Activated CD4-positive, alpha-beta T cell treated with anti-CD3 and anti-CD28 coated beads, Interleukin-10, Interleukin-2, amounts not matched to agents 100 ng/mL and 50 ng/mL, durations not matched to agents 16 hours and 8 hours (primary cell): Measurements from ENCODE around the gene GFY.
A peak's percentile ranks its signal among the peaks of the same experiment; 100 is the strongest.

Experiments used
- DNase-seq: peaks from one replicate; pipeline ENCODE4 v3.0.0-alpha.2; 2020

The GFY gene

DNA sequence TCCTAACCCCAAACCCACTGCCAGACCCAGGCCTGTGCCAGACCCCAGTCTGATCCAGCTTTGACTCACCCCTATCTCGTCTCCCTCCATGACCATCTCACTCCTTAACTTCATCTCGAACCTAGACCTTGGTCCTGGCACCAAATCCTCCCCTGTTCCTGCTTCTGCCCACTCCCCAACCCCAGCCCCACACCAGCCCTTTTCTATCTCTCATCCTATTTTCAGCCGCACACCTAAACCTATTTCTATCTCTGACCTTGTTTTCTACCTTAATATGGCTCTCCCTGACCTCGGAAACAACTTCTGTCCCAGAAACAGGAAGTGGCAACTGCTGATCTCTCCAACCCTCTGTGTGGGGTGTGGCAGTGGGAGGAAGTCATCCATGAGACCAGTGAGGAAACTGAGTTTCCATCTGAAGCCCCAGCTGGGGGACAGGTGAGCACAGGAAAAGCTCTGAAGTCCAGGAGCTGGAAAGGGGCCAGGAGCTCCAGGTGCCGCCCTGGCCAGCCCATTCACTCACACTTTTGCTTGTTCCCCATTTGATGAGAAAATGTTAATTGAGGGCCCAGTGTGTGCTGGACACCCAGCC lies 15.7 kb upstream of the GFY start:
- DNase-seq = peak; percentile 49

DNA sequence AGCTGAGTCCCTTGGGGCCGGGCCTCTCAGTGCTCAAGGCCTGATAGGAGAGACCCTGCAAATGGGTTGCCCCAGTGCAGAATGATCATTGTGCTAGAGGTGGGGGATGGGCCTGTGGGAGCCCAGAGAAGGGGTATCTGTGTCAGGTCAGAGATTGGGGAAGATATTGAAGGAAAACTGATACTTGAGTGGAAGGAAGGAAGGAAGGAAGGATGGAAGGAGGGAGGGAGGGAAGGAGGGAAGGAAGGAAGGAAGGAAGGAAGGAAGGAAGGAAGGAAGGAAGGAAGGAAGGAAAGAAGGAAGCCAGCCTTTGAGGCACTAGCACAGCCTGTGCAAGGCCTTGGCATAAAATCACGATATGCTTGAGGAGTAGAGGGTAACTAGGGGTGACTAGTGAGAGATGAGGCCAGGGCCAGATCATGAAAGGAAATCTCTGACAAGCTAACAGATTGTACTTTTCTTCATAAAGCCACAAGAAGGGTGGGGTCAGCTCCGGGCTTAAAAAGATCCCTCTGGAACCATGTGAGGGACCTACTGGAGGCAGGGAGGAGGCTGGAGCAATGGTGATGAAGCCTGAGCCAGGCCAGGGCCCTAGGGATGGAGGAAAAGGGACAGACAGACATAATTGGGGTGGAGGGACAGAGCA lies 13.4 kb upstream of the GFY start:
- DNase-seq = no peak

- no peak for DNase-seq
Observed at GRCh38 chr19:49413348-49413747, 11.8 kb upstream of the GFY start.

DNA sequence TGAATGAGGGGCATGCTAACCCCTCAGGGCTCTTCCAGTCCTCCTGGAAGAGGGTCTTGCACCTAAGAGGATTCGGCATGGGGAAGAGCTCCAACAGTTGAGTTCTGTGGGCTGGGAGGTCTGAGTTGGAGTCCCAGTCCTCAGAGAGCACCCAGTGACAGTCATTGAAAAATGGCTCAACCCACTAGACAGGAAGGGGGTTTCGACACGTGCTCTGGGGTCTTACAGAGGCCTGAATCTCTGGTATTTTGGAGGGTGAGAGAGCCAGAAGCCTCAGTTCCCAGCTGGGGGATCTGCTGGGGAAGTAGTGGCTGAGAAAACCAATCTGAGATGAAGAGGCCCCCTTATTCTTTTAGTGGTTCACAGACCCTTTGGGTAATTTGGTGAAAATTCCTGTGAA lies 10.9 kb upstream of the GFY start:
- DNase-seq = no peak

DNA sequence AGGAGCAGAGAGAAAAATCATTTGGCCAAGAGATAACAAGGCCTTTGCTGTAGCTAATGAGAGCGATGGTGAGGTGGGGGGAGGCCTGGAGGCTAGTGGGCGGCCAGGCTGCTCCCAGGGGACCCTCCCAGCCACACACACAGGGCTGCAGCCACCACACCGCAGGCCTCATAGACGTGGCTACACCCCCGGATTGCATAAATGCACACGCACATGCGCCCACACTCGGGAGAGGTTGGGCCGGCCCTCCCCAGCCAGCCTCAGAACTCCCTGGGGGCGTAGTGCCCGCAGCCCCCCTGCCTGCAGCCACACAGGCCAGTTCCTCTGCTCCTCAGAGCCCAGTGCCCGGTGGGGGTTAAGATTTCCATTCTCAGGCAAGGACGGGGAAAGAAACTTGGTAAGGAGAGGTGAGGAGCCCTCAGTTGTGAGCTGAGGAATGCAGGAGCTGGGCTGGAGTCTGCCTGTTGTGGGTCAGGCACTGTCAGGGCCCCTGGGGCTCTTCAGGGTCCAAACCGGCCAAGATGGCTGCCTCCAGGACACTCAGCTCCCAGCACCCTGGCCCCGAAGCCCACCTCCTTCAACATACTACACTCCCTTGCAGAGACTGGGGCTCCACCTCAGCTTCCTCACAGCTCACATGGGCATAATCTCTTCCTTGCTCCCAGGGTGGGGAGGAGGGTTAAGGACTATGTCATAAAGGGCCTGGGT lies 9.9 kb upstream of the GFY start:
- DNase-seq = no peak

GRCh38 chr19:49415810-49416200 lies 9.4 kb upstream of the GFY start:
- DNase-seq = no peak

DNA sequence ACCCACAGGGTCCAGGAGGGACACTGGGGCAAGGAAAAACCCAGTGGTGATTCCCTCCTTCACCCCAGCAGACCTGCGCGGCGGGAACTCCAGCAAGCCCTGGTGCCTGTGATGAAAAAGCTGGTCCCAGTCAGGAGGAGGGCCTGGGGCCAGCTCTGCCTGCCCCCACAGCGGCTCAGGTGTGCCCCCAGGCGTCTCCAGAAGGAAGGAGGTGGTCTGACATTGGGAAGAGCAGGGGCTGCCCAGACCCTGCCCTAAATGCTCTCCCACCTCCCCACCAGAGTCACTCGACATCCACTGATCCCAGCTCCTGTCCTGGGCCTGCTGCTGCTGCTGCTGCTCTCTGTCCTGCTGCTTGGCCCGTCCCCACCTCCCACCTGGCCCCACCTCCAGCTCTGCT lies 8.1 kb upstream of the GFY start:
- DNase-seq = no peak

DNA sequence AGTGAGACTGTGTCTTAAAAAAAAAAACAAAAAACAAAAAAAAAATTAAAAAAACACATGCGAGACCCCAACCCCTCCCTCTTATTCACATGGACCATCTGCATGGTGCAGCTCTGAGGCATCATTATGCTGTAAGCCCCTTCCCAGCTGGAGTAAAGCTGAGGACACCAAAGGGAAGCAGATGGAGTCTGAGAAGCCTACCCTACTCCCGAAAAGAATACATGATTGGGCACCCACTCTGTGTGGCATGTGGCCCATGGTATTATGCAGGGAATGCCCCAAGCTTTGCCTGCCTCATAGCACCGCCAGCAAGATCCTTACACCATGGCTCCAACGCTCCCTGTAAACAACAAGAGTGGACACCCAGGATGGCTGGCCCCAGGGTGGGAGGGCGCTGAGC lies 6.7 kb upstream of the GFY start:
- DNase-seq = no peak

DNA sequence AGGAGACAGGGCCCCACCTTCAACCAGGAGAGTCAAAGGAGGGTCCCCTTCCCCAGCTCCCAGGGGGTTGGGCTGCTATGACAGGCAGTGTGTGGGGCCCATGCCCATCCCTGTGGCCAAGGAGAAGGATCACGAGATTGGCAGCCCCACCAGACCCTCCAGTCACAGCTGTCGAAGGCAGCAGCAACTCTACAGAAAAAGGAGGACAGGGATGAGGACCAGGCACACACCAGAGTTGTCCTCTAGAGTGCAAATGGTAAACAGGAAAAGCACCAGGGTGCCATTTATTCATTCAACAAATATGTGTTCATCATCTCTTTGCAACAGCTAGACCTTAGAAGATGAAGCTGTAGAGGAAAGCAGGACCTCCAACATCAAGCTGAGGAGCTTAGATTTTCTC lies 6.0 kb upstream of the GFY start:
- DNase-seq = no peak

GRCh38 chr19:49420227-49420626 lies 5.0 kb upstream of the GFY start:
- no peak for DNase-seq

DNA sequence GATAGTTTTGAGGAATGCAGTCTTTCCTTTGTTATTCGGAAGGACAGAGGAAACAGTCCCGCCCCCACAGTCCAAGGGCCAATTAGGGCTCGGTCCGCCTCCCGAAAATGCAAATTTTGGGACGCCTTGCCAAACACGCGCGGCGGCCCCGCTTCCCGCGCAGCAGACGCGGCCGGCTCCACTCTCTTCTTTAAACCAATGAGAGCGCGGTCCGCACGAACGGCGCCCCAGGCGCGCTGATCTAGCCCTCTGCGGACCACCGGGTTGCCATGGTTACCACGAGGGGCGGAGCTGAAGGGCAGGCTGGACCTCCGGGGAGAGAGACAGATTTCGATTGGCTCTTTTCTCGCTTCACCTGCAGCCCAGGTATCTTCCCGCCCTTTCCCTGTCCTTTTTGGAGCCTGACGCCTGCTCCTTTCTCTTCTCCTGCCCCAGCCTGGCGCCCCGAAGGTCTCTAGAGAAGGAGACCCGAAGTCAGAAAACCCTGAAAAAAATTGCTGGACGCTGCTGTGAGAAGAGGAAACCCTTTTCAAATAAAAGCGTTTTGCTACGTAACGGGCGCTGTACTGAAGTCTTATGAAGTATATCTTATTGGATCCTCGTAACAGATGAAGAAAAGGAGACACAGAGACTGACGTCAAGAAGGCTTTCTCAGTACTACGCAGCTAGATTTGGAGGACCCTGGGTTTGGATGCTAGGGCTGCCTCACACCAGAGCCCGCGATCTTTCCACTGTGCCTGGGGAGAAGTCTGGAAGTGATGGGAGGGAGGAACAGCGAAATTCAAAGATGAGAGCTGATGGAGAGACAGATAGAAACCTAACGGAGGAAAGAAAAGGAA lies 3.9 kb upstream of the GFY start:
- peak; percentile 42 for DNase-seq

DNA sequence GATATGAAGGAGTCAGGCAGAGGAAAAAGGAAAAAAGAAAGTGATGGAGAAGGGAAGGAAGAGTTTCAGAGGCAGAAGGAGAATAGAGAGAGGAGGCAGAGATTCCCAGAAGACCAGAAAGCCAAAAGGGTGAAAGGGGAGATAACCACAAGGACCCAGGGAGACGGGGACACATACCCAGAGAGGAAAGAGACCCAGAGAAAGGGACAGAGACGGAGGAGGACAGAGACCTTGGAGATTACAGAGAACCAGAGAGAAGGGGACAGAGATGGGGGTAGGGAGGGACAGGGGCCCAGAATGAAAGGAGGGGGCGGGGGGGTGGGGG lies 3.3 kb upstream of the GFY start:
- DNase-seq = no peak

GRCh38 chr19:49422407-49423070 lies 2.6 kb upstream of the GFY start:
- DNase-seq = peak; percentile 60

- no peak for DNase-seq
Observed at GRCh38 chr19:49423071-49423984, 1.9 kb upstream of the GFY start, which contains the start of gene PTH2. TSS of gene PTH2 (minus strand) at chr19:49423441. CDS start at chr19:49423339, 102 bp downstream.

- DNase-seq = no peak
Observed at GRCh38 chr19:49423985-49424303, 1.2 kb upstream of the GFY start.

GRCh38 chr19:49425922-49426592 lies 869 bp downstream of the GFY start:
- peak; percentile 45 for DNase-seq

DNA sequence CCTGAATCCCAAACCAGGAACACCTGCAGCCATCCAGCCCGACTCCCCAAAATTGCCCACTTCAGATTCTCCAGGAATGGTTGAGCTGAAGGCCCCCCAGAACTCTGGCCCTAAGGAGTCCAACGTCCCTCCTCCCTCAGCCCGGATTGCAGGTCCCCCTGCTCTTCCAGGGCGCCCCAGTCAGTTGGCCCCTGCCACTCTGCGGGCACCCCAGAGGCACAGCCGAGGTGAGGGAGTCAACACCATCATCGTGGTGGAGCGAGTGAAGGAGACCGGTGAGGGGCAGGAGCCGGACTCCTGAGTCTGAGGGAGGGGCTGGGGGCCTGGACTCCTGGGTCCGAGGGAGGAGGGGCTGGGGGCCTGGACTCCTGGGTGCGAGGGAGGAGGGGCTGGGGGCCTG lies 2.2 kb downstream of the GFY start:
- no peak for DNase-seq

DNA sequence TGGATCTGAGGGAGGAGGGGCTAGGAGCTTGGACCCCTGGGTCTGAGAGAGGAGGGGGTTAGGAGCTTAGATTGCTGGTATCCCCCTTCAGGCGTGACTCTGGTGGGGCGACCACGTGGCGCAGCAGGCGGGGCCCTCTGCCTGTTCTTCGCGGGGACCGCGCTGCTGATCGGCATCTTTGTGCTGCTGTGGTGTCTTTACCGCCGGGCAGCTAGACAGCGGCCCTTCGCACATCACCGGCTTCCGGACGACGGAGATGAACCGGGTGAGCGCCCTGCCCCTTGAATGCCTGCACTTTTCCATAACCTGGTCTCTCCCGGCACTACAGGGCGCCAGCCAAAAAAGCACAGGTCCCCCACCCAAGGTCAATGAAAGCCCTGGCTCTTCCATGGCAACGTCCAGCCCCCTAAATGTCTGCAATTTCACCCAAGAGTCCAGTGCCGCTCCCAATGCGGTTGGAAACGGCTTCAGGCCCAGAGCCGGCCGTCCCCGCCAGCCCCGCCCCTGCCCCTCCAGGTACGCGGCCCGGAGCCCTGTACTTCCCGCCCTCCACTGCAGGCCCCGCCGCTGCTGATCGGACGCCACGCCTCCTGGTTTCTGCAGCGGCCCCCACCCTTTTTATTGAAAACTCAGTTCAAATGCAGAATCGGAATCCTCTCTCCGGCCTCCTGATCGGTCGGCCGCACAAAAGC lies 2.8 kb downstream of the GFY start:
- no peak for DNase-seq

DNA sequence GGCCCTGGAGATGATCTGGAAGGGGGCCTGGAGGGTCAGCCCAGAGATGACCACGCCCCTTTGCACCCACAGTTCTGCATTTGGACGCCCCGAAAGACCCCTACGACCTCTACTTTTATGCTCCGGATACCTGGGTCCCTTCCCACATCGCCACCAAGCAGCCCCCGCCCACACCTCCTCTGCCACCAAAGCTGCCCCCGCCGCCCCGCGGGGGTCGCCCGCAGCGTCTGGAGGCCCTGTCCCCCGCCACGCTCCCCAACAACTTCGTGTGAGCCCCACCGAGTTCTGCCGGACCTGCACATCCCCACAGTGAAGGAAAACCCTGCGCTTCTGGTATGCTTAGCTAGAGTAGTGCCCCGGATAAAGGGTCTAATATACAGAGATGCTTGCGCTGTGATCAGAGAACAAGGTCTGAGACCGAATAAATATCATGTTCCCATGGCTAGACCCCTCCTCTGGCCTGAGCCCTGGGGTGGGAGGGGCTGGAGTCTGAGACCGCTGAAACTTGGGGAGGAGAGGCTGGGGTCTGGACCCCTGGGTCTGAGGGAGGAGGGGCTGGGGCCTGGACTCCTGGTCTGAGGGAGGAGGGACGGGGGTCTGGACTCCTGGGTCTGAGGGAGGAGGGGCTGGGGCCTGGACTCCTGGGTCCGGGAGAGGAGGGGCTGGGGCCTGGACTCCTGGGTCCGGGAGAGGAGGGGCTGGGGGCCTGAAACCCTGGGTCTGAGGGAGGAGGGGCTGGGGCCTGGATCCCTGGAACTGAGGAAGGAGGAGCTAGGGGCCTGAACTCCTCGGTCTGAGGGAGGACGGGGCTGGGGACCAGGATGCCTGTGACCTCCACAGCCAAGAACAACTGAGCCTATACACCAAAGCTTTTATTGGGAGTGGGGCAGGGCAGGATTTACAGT lies 3.6 kb downstream of the GFY start:
- DNase-seq = no peak

- no peak for DNase-seq
Observed at GRCh38 chr19:49430172-49430677, 5.0 kb downstream of the GFY start.
